SK-N-SH (cell line): ENCODE measurements around the gene CDH22. TPM values are rescaled to one million over a fixed set of nuclear protein-coding genes. Genes with fewer than 3 reads are reported as not detected.

Experiments used
- CTCF ChIA-PET: fragments of 300-600, 350-600 bp; formaldehyde crosslinking; extraction: SDS; loops from one replicate; lab custom pipeline; 2021; lab: Yijun Ruan, JAX
- POLR2A ChIA-PET: fragments of 350-600 bp; sonication (Branson Sonifier 250); formaldehyde crosslinking; extraction: SDS; loops from one replicate; lab custom pipeline; 2020; ENCODE audit warnings: antibody characterized with exemption, inconsistent platforms; lab: Yijun Ruan, JAX
- DNase-seq: peaks from one replicate; pipeline ENCODE4 v3.0.0; 2012
- H2AFZ ChIP-seq: fragments of 200-600 bp; sonication (generic); 2 replicates; pipeline ENCODE4 v1.8.1; 2016; ENCODE audit warnings: antibody characterized with exemption, mild to moderate bottlenecking, low read depth
- H3F3A ChIP-seq: fragments of 200-600 bp; sonication (generic); replicated peaks from 2 replicates; pipeline ENCODE3; 2016; ENCODE audit warnings: antibody characterized with exemption, mild to moderate bottlenecking; ENCODE audit not compliant: insufficient read depth
- H3K27ac ChIP-seq, 2 experiments: fragments of 200-500 bp in 1 of 2; fragments of 200-600 bp in 1 of 2; sonication (Bioruptor generic) in 1 of 2; sonication (generic), shearing (Covaris generic) in 1 of 2; 2 replicates each; pipeline versions ENCODE4 v1.5.1 to v1.6.1; 2014 to 2016; ENCODE audit warnings: low read depth in 2 of 2, inconsistent platforms in 1 of 2, low read length in 1 of 2, mild to moderate bottlenecking in 1 of 2, mixed read lengths in 1 of 2
- H3K27me3 ChIP-seq: fragments of 200-600 bp; sonication (generic), shearing (Covaris generic); 2 replicates; pipeline ENCODE4 v1.6.1; 2016; ENCODE audit warnings: mixed run types; ENCODE audit not compliant: insufficient read depth
- H3K36me3 ChIP-seq, 2 experiments: fragments of 200-500 bp in 1 of 2; fragments of 200-600 bp in 1 of 2; sonication (Bioruptor generic) in 1 of 2; sonication (generic) in 1 of 2; replicated peaks in 1 of 2; 2 replicates each; pipeline versions ENCODE3 to v1.5.1; 2014 to 2016; ENCODE audit warnings: low read length in 1 of 2, mild to moderate bottlenecking in 1 of 2; ENCODE audit not compliant: insufficient read depth in 2 of 2, control insufficient read depth in 1 of 2
- H3K4me1 ChIP-seq, 2 experiments: fragments of 200-500 bp in 1 of 2; fragments of 200-600 bp in 1 of 2; sonication (Bioruptor generic) in 1 of 2; sonication (generic), shearing (Covaris generic) in 1 of 2; 2 replicates each; pipeline versions ENCODE4 v1.5.1 to v1.6.1; 2014 to 2016; ENCODE audit warnings: low read depth in 1 of 2, low read length in 1 of 2, mixed run types in 1 of 2; ENCODE audit not compliant: insufficient read depth in 2 of 2, control insufficient read depth in 1 of 2
- H3K4me2 ChIP-seq: fragments of 200-600 bp; sonication (generic), shearing (Covaris generic); 2 replicates; pipeline ENCODE4 v1.6.1; 2017; ENCODE audit warnings: mixed run types
- H3K4me3 ChIP-seq, 2 experiments: fragments of 200-500 bp in 1 of 2; fragments of 200-600 bp in 1 of 2; sonication (Bioruptor generic) in 1 of 2; sonication (generic), shearing (Covaris generic) in 1 of 2; 2 replicates each; pipeline versions ENCODE4 v1.5.1 to v1.8.1; 2014 to 2016; ENCODE audit warnings: low read depth in 2 of 2, inconsistent platforms in 1 of 2, low read length in 1 of 2, mild to moderate bottlenecking in 1 of 2, mixed read lengths in 1 of 2, moderate library complexity in 1 of 2
- H3K79me2 ChIP-seq: fragments of 200-600 bp; sonication (generic); 2 replicates; pipeline ENCODE4 v1.8.1; 2017; ENCODE audit warnings: mild to moderate bottlenecking; ENCODE audit not compliant: insufficient read depth
- H3K9ac ChIP-seq: fragments of 200-600 bp; sonication (generic); 2 replicates; pipeline ENCODE4 v1.6.1; 2017; ENCODE audit warnings: mixed run types
- H3K9me2 ChIP-seq: fragments of 200-600 bp; sonication (generic); 2 replicates; pipeline ENCODE4 v1.6.1; 2017; ENCODE audit warnings: mixed run types
- H3K9me3 ChIP-seq: fragments of 200-600 bp; sonication (generic); 2 replicates; pipeline ENCODE4 v1.6.1; 2017; ENCODE audit warnings: mixed run types, mild to moderate bottlenecking, moderate library complexity
- H4K20me1 ChIP-seq: fragments of 200-600 bp; sonication (generic); 2 replicates; pipeline ENCODE4 v1.6.1; 2017; ENCODE audit warnings: mild to moderate bottlenecking, mixed run types; ENCODE audit not compliant: insufficient read depth
- EP300 ChIP-seq, 2 experiments: IDR thresholded peaks; 2 replicates each; pipeline versions ENCODE4 v1.4.0 to v1.6.1; 2012; ENCODE audit warnings: borderline replicate concordance in 1 of 2, low read depth in 1 of 2, low read length in 1 of 2
- EZH2phosphoT487 ChIP-seq: fragments of 200-600 bp; sonication (generic); IDR thresholded peaks from 2 replicates; pipeline ENCODE4 v1.6.1; 2017; ENCODE audit warnings: low read depth, mixed run types, mild to moderate bottlenecking, antibody characterized with exemption, moderate library complexity, borderline replicate concordance
- FOSL2 ChIP-seq: IDR thresholded peaks from 2 replicates; pipeline ENCODE4 v1.4.0; 2012; ENCODE audit warnings: low read depth, mild to moderate bottlenecking, moderate library complexity, borderline replicate concordance
- FOXM1 ChIP-seq: IDR thresholded peaks from 2 replicates; pipeline ENCODE4 v1.4.0; 2012; ENCODE audit warnings: low read depth, mild to moderate bottlenecking
- GABPA ChIP-seq: IDR thresholded peaks from 2 replicates; pipeline ENCODE4 v1.4.0; 2012; ENCODE audit warnings: low read depth, mild to moderate bottlenecking
- GATA2 ChIP-seq: sonication (generic); formaldehyde crosslinking; IDR thresholded peaks from 2 replicates; pipeline ENCODE4 v1.5.0; 2020; ENCODE audit warnings: mild to moderate bottlenecking, missing genetic modification reagents
- NFIC ChIP-seq: IDR thresholded peaks from 2 replicates; pipeline ENCODE4 v1.4.0; 2012; ENCODE audit warnings: borderline replicate concordance
- NRF1 ChIP-seq: IDR thresholded peaks from 2 replicates; pipeline ENCODE4 v1.6.1; 2012; ENCODE audit warnings: low read depth, mild to moderate bottlenecking, low read length
- POLR2AphosphoS5 ChIP-seq: IDR thresholded peaks from 2 replicates; pipeline ENCODE4 v1.6.1; 2012; ENCODE audit warnings: low read depth, low read length
- RAD21 ChIP-seq: IDR thresholded peaks from 2 replicates; pipeline ENCODE4 v1.6.1; 2012; ENCODE audit warnings: mild to moderate bottlenecking, low read length
- RFX5 ChIP-seq: IDR thresholded peaks from 2 replicates; pipeline ENCODE4 v1.6.1; 2012; ENCODE audit warnings: mild to moderate bottlenecking, improper control_type of control experiment, low read length
- RXRA ChIP-seq: IDR thresholded peaks from 2 replicates; pipeline ENCODE4 v1.4.0; 2012; ENCODE audit warnings: low read depth, mild to moderate bottlenecking, borderline replicate concordance
- SMC3 ChIP-seq: IDR thresholded peaks from 2 replicates; pipeline ENCODE4 v1.6.1; 2012; ENCODE audit warnings: low read depth, low read length, improper control_type of control experiment
- TAF1 ChIP-seq: IDR thresholded peaks from 2 replicates; pipeline ENCODE4 v1.6.1; 2012; ENCODE audit warnings: low read depth, mild to moderate bottlenecking, low read length, moderate library complexity, borderline replicate concordance
- YY1 ChIP-seq: IDR thresholded peaks from 2 replicates; pipeline ENCODE4 v1.4.0; 2012; ENCODE audit warnings: low read depth, mild to moderate bottlenecking
- WGBS: methylation state at CpG from one replicate; pipeline ENCODE4 v1.1.6; 2017; ENCODE audit warnings: low lambda C conversion rate; 5-methylcytosine and 5-hydroxymethylcytosine counted together
- polyA plus RNA-seq, 3 experiments: library from polyadenylated mRNA; depleted of rRNA; stranded (reverse); fragments of >200 nt; gene quantifications; 2 replicates each; pipeline ENCODE4 v1.2.3, GENCODE V29; 2012
- TF ChIP-seq, protein P1 (sequence below): fragments of 150-350 bp; IDR thresholded peaks from 2 replicates; pipeline ENCODE4 v1.6.1; 2017; ENCODE audit warnings: antibody characterized with exemption, low read length, low read depth, borderline replicate concordance
- TF ChIP-seq, protein P2 (sequence below): fragments of 200-600 bp; sonication (generic); IDR thresholded peaks from 2 replicates; pipeline ENCODE4 v1.6.1; 2017; ENCODE audit warnings: antibody characterized with exemption, mild to moderate bottlenecking, moderate library complexity
- TF ChIP-seq, protein P3 (sequence below): IDR thresholded peaks from 2 replicates; pipeline ENCODE4 v1.4.0; 2012; ENCODE audit warnings: low read depth

CDH22 gene
- polyA plus RNA-seq, 1 of the 3 experiments (the other 2 are of a cell fraction) = not detected

DNA sequence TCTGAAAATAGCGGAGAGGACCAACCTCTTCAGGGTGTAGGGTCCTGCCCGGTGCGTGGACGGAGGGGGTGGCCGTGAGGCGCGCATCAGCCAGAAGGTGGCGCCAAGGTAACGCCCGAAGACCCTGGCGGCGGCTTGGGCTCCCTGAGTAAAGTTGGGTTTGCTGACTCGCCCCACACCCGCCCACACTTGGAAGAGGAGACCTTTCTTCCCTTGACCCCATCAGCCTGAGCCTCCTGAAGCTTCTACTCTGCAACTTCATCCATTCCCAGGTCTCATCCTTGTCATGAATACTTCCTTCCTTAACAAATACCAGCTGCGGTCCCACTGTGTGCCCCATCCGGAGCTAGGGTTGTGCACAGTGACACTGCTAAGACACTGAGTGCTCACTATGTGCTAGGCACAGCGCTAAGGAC lies 175.6 kb downstream of the CDH22 start:
- no peak for TF ChIP-seq EZH2phosphoT487
- TF ChIP-seq, protein P1, sequence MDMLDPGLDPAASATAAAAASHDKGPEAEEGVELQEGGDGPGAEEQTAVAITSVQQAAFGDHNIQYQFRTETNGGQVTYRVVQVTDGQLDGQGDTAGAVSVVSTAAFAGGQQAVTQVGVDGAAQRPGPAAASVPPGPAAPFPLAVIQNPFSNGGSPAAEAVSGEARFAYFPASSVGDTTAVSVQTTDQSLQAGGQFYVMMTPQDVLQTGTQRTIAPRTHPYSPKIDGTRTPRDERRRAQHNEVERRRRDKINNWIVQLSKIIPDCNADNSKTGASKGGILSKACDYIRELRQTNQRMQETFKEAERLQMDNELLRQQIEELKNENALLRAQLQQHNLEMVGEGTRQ = no peak
- TF ChIP-seq GATA2 (CRISPR knock-in tag) = no peak
- TF ChIP-seq NRF1 = peak; percentile 14; the same call in 1 of the 2 replicates
- TF ChIP-seq RAD21 = peak; percentile 94
- TF ChIP-seq YY1 = no peak
- TF ChIP-seq NFIC = no peak
- no peak for TF ChIP-seq FOSL2
- peak; percentile 91 for TF ChIP-seq SMC3
- TF ChIP-seq, protein P2, sequence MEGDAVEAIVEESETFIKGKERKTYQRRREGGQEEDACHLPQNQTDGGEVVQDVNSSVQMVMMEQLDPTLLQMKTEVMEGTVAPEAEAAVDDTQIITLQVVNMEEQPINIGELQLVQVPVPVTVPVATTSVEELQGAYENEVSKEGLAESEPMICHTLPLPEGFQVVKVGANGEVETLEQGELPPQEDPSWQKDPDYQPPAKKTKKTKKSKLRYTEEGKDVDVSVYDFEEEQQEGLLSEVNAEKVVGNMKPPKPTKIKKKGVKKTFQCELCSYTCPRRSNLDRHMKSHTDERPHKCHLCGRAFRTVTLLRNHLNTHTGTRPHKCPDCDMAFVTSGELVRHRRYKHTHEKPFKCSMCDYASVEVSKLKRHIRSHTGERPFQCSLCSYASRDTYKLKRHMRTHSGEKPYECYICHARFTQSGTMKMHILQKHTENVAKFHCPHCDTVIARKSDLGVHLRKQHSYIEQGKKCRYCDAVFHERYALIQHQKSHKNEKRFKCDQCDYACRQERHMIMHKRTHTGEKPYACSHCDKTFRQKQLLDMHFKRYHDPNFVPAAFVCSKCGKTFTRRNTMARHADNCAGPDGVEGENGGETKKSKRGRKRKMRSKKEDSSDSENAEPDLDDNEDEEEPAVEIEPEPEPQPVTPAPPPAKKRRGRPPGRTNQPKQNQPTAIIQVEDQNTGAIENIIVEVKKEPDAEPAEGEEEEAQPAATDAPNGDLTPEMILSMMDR = peak; percentile 90
- no peak for TF ChIP-seq GABPA
- no peak for TF ChIP-seq RFX5
- TF ChIP-seq, protein P3, sequence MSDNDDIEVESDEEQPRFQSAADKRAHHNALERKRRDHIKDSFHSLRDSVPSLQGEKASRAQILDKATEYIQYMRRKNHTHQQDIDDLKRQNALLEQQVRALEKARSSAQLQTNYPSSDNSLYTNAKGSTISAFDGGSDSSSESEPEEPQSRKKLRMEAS = no peak
- no peak for TF ChIP-seq FOXM1
- no peak for TF ChIP-seq RXRA
- no peak for TF ChIP-seq EP300 (IDR thresholded peaks at IDR 0.05; ENCODE audit: borderline replicate concordance in 1 of 2, low read depth in 1 of 2, low read length in 1 of 2)
- no peak for TF ChIP-seq TAF1
- TF ChIP-seq POLR2AphosphoS5 = no peak
- TF ChIP-seq, all 33 proteins: peak for 4
- peak; percentile 88 for DNase-seq
- Histone ChIP-seq H4K20me1 (no peaks in the 10 kb centered on the region), H3K4me2 (no peak overlapping the region), H2AFZ (0 out of 2 replicates have a peak overlapping the region, but pooled peaks have one; percentile 43), H3K4me3 (peak overlapping the region in 1 of 2 experiments; percentile 33; a peak in 1 of 4 replicates), H3F3A (no peaks in the 10 kb centered on the region), H3K9me3 (no peaks in the 10 kb centered on the region), H3K4me1 (peaks cover 0 to 35% of the 10 kb centered on the region in 2 experiments; a peak in 1 of 4 replicates), H3K27me3 (peaks cover 30% of the 10 kb centered on the region; the same call in 1 of the 2 replicates), H3K79me2 (no peaks in the 10 kb centered on the region), H3K9ac (no peak overlapping the region), H3K9me2 (no peaks in the 10 kb centered on the region), H3K36me3 (no peaks in the 10 kb centered on the region), H3K27ac (no peak overlapping the region)
- 12% methylated on average over 15 of the region's 17 CpGs for WGBS
- ChIA-PET CTCF (interaction anchor here (0.6 to 8.1 kb wide), 76 partner anchors 9 to 374 kb away, joined by 3 to 347 read pairs (median 5); partner anchors contain the start of gene CDH22), POLR2A (interaction anchor here (1.2 kb wide), 1 partner anchor 43 kb away, joined by 4 read pairs; no protein-coding TSS in a partner anchor)
